Ovary (tissue), 9 donors: ENCODE measurements around the gene C7. TPM values are rescaled to one million over a fixed set of nuclear protein-coding genes. Genes with fewer than 3 reads are reported as not detected.

Experiments
- DNase-seq, 5 donors: peaks; one replicate each; pipeline ENCODE4 v3.0.0-alpha.2; 2019 to 2020
- H3K27ac ChIP-seq, 2 donors: fragments of 200-600 bp; one replicate each; pipeline versions ENCODE4 v1.5.1 to v1.8.0; 2019 to 2022
- H3K27me3 ChIP-seq: fragments of 200-600 bp; one replicate; pipeline ENCODE4 v1.8.0; 2022
- H3K36me3 ChIP-seq: fragments of 200-600 bp; sonication (generic); one replicate; pipeline ENCODE4 v1.5.1; 2019
- H3K4me1 ChIP-seq: one replicate; pipeline ENCODE4 v1.8.1; 2013; ENCODE audit warnings: mild to moderate bottlenecking, moderate library complexity; ENCODE audit not compliant: insufficient read depth
- H3K4me3 ChIP-seq: fragments of 200-600 bp; sonication (generic); one replicate; pipeline ENCODE4 v1.5.1; 2017
- H3K9me3 ChIP-seq, 2 donors: fragments of 200-600 bp in 1 of 2; sonication (generic) in 1 of 2; one replicate each; pipeline versions ENCODE4 v1.5.1 to v1.8.1; 2013 to 2019; ENCODE audit warnings: mild to moderate bottlenecking in 1 of 2, moderate library complexity in 1 of 2
- EP300 ChIP-seq: sonication (generic); formaldehyde crosslinking; IDR thresholded peaks from one replicate; pipeline ENCODE4 v1.6.1; 2017; ENCODE audit warnings: antibody characterized with exemption
- POLR2A ChIP-seq: fragments of 450-650 bp; IDR thresholded peaks from one replicate; pipeline ENCODE4 v1.6.1; 2017; ENCODE audit warnings: antibody characterized with exemption, mild to moderate bottlenecking, moderate library complexity
- WGBS, 3 donors: extraction: QIAGEN DNeasy Blood & Tissue Kit in 1 of 3; methylation state at CpG; one replicate each; pipeline versions ENCODE4 v1.1.5 to v1.1.7; 2013 to 2017; 5-methylcytosine and 5-hydroxymethylcytosine counted together
- intact Hi-C, 4 donors: fragments of 100-400 bp; cut with DNase I; formaldehyde crosslinking; loops; one replicate each; pipeline versions ENCODE4 v1.11.0 to v1.15.1; 2022 to 2023
- polyA plus RNA-seq, 2 donors: library from polyadenylated mRNA; stranded (reverse); fragments of 200-250 nt in 1 of 2; fragments of 350-450 nt in 1 of 2; fragmentation: Illumina TruSeq in 1 of 2; extraction: RNeasy Lipid Tissue Mini Kit (QIAGEN cat#74804) in 1 of 2; gene quantifications; one replicate each; pipeline ENCODE4 v1.2.3, GENCODE V29; 2013 to 2014
- total RNA-seq, 7 donors: library from RNA; depleted of rRNA in 2 of 7; stranded (reverse); fragments of >200 nt in 2 of 7; fragmentation: NEBNext Ultra II Directional in 3 of 7; extraction: Animal tissue kit (Norgen Biotek cat#: 25700) in 3 of 7; gene quantifications; one replicate each; pipeline versions ENCODE4 v1.1.0 to v1.2.4, GENCODE V29; 2016 to 2023
- TF ChIP-seq, protein P1 (sequence below), 3 donors: fragments of 450-650 bp in 2 of 3; fragments of 200-600 bp in 1 of 3; IDR thresholded peaks; one replicate each; pipeline versions ENCODE4 v1.5.1 to v1.8.0; 2016 to 2022; ENCODE audit warnings: antibody characterized with exemption in 3 of 3, mild to moderate bottlenecking in 1 of 3
- donor health status: DM: no; HTN: no; CAD: no; lungs with moderate emphysema.
- donor health status: DM: no; HTN: no; CAD: no.
- donor health status: Bipolar disorder and iron deficiency.
- donor health status: DM: yes; HTN: yes; CAD: no.
- donor health status: DM: no; HTN: no; CAD: no.
- donor health status: DM: yes; HTN: yes; CAD: no.

Gene C7
- total and polyA plus RNA-seq, 9 donors, result 205 to 2,709 (median 1,224) TPM

DNA sequence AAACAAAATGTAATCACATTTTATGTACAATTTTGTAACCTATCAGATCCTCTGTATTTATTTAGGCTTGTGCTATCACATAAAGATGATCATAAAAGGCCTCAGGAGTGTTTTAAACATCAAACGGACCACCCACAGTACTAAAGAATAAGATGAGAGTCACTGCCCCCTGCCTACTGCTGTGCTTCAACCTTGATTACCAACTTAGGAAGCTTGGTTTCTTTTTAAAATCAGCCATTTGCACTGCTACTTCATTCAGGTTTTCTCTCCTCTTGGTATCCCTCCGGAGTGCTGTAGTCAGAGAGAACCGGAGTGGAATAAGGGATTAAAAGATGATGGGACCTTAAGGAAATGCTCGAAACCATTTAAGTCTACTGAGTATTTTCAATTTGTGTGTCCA lies 6.9 kb downstream of the C7 start:
- Histone ChIP-seq H3K36me3 (no peaks in the 10 kb centered on the region), H3K9me3 (peaks cover 0 to 3% of the 10 kb centered on the region in 2 donors), H3K4me1 (peaks cover 2% of the 10 kb centered on the region), H3K27ac (no peak overlapping the region), H3K4me3 (no peak overlapping the region), H3K27me3 (no peaks in the 10 kb centered on the region)
- no peak for DNase-seq
- 62 to 75% (median 66%) methylated on average over 4 of the region's 4 CpGs for WGBS, 3 donors
- intact Hi-C loops, result no loop called here
- TF ChIP-seq POLR2A (no peak), EP300 (no peak)
- TF ChIP-seq, protein P1, sequence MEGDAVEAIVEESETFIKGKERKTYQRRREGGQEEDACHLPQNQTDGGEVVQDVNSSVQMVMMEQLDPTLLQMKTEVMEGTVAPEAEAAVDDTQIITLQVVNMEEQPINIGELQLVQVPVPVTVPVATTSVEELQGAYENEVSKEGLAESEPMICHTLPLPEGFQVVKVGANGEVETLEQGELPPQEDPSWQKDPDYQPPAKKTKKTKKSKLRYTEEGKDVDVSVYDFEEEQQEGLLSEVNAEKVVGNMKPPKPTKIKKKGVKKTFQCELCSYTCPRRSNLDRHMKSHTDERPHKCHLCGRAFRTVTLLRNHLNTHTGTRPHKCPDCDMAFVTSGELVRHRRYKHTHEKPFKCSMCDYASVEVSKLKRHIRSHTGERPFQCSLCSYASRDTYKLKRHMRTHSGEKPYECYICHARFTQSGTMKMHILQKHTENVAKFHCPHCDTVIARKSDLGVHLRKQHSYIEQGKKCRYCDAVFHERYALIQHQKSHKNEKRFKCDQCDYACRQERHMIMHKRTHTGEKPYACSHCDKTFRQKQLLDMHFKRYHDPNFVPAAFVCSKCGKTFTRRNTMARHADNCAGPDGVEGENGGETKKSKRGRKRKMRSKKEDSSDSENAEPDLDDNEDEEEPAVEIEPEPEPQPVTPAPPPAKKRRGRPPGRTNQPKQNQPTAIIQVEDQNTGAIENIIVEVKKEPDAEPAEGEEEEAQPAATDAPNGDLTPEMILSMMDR (IDR thresholded peaks at IDR 0.05), result no peak

DNA sequence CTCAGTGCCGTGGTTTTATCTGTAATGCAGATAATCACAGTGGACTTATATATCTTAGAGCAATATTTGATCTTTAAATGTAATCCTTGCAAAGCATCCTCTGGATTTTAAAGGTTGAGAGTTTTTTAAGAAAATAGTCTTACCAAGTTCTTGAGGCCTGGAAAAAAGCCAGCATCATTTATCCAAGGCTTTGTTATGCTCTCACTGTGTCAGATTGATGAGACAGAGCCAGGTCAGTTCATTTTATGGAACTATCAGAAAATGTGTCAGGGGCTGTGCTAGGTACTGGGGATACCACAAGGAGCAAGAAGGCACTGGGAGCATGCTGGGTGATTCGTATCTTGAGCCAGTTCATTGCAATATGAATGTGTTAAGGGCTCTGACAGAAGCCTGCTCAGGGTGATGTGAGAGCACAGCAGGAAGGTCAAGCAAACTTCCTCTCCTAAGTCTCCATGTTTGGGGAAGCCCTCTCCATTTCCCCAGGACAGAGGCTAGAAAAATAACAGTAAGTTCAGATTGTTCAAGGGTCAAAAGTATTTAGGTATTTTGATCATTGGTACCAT lies 19.7 kb downstream of the C7 start:
- H3K36me3 ChIP-seq, result no peaks in the 10 kb centered on the region
- no peaks in the 10 kb centered on the region for H3K4me1 ChIP-seq
- H3K27me3 ChIP-seq, result no peaks in the 10 kb centered on the region
- no peak for DNase-seq
- no peak overlapping the region for H3K27ac ChIP-seq
- TF ChIP-seq, protein P1 (IDR thresholded peaks at IDR 0.05), result no peak
- no peak for TF ChIP-seq POLR2A
- no peak for TF ChIP-seq EP300
- H3K4me3 ChIP-seq, result no peak overlapping the region
- intact Hi-C loops, result no loop called here
- 47 to 61% (median 59%) methylated on average over 2 of the region's 2 CpGs for WGBS, 3 donors
- H3K9me3 ChIP-seq, result peaks cover 0 to 4% of the 10 kb centered on the region in 2 donors

DNA sequence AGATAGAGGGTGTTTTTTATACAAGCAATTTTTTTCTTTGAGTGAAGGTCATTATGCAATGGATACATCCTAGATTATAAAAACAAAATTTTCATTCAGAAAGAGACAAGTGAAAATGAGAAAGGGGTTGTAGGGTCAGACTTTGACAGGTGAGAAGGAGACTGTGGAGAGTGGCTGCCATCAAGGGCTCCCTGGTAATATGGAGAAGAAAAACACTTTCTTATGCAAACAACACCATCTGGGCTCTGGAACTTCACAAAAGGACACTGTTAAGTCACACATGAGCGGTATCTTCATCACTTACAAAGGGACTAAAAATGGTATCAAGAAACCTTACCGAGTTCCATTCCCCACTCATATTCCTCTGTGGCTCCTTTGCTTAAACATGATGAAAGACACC lies 23.5 kb downstream of the C7 start:
- intact Hi-C loops, result no loop called here
- no peak overlapping the region for H3K27ac ChIP-seq
- H3K27me3 ChIP-seq, result no peaks in the 10 kb centered on the region
- no peaks in the 10 kb centered on the region for H3K9me3 ChIP-seq
- no peak overlapping the region for H3K4me3 ChIP-seq
- 83 to 89% (median 88%) methylated on average over 2 of the region's 2 CpGs for WGBS, 3 donors
- H3K4me1 ChIP-seq, result no peaks in the 10 kb centered on the region
- no peaks in the 10 kb centered on the region for H3K36me3 ChIP-seq
- DNase-seq, result no peak
- TF ChIP-seq EP300, result no peak
- no peak for TF ChIP-seq POLR2A
- TF ChIP-seq, protein P1 (IDR thresholded peaks at IDR 0.05), result no peak

DNA sequence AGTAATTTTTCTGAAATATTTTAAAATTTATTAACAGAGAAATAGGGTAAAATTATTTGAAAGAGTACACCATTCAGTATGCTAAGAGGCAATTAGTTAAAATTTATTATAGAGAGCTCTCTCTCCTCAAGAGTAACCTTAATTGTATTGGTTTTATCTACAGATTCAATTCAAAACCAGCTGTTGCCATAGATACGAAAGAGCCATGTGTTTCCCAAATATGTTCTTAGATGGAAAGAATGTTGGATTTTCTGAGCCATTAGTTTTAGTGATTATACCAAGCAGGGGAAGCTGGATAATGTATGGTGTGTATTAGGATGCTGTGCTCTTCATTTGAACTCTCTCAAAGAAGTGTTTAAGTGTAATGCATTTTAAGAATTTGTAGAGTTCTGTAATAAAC lies 27.8 kb downstream of the C7 start:
- no peak for DNase-seq
- WGBS, 3 donors, result 78 to 91% (median 81%) methylated on average over 1 of the region's 1 CpG

More for the DNA sequence above, 27.8 kb downstream of the C7 start:
- no peaks in the 10 kb centered on the region for H3K4me1 ChIP-seq
- no peak overlapping the region for H3K27ac ChIP-seq
- H3K4me3 ChIP-seq, result no peak overlapping the region
- TF ChIP-seq EP300 (no peak), POLR2A (no peak)
- TF ChIP-seq, protein P1 (IDR thresholded peaks at IDR 0.05), result no peak
- H3K36me3 ChIP-seq, result no peaks in the 10 kb centered on the region
- intact Hi-C loops, result no loop called here
- H3K27me3 ChIP-seq, result no peaks in the 10 kb centered on the region
- no peaks in the 10 kb centered on the region for H3K9me3 ChIP-seq
